CD8-positive, alpha-beta memory T cell (primary cell): ENCODE data around the gene CAND2. TPM values are rescaled to one million over a fixed set of nuclear protein-coding genes. Genes with fewer than 3 reads are reported as not detected.

Experiments
- CTCF ChIA-PET: fragments of 350-600 bp; sonication (Branson Sonifier 250); formaldehyde crosslinking; loops from one replicate; lab custom pipeline; 2021; ENCODE audit warnings: antibody characterized with exemption; lab: Charles Lee
- POLR2A ChIA-PET: fragments of 350-600 bp; sonication (Branson Sonifier 250); formaldehyde crosslinking; loops from one replicate; lab custom pipeline; 2021; ENCODE audit warnings: antibody characterized with exemption; lab: Charles Lee
- DNase-seq, 5 donors: peaks; one replicate each; pipeline versions ENCODE4 v3.0.0 to v3.0.0-alpha.2; 2020 to 2022; ENCODE audit warnings: mixed read lengths in 1 of 5
- H3K27ac ChIP-seq: one replicate; pipeline ENCODE4 v1.7.0; 2013; ENCODE audit warnings: low read depth, mild to moderate bottlenecking, low read length, moderate library complexity
- H3K27me3 ChIP-seq: 2 replicates; pipeline ENCODE4 v1.7.0; 2013; ENCODE audit warnings: low read length, mild to moderate bottlenecking; ENCODE audit not compliant: insufficient read depth, poor library complexity, severe bottlenecking
- H3K36me3 ChIP-seq: 2 replicates; pipeline ENCODE4 v1.7.0; 2013; ENCODE audit warnings: mild to moderate bottlenecking, low read length, moderate library complexity; ENCODE audit not compliant: insufficient read depth
- H3K4me1 ChIP-seq: 2 replicates; pipeline ENCODE4 v1.7.0; 2013; ENCODE audit warnings: mild to moderate bottlenecking, low read length, moderate library complexity; ENCODE audit not compliant: insufficient read depth
- H3K4me3 ChIP-seq: 2 replicates; pipeline ENCODE4 v1.7.0; 2013; ENCODE audit warnings: mild to moderate bottlenecking, low read length
- H3K9me3 ChIP-seq: 2 replicates; pipeline ENCODE4 v1.7.0; 2013; ENCODE audit warnings: mild to moderate bottlenecking, low read length
- H3K27ac Mint-ChIP-seq, 8 donors: one replicate each; pipeline ENCODE4 v1.8.0; 2020 to 2021; ENCODE audit warnings: mixed read lengths in 8 of 8, mild to moderate bottlenecking in 6 of 8, inconsistent platforms in 3 of 8, moderate library complexity in 3 of 8
- H3K27me3 Mint-ChIP-seq, 2 donors: one replicate each; pipeline ENCODE4 v1.8.0; 2020 to 2021; ENCODE audit warnings: mixed read lengths in 2 of 2, mild to moderate bottlenecking in 1 of 2, moderate library complexity in 1 of 2
- H3K36me3 Mint-ChIP-seq, 3 donors: one replicate each; pipeline ENCODE4 v1.8.0; 2020 to 2021; ENCODE audit warnings: mixed read lengths in 3 of 3, inconsistent platforms in 1 of 3, mild to moderate bottlenecking in 1 of 3
- H3K4me1 Mint-ChIP-seq, 3 donors: one replicate each; pipeline ENCODE4 v1.8.0; 2020 to 2021; ENCODE audit warnings: mixed read lengths in 3 of 3, inconsistent platforms in 1 of 3, mild to moderate bottlenecking in 1 of 3
- H3K4me3 Mint-ChIP-seq, 7 donors: one replicate each; pipeline ENCODE4 v1.8.0; 2020 to 2021; ENCODE audit warnings: mixed read lengths in 7 of 7, mild to moderate bottlenecking in 6 of 7, moderate library complexity in 4 of 7, inconsistent platforms in 2 of 7
- H3K9me3 Mint-ChIP-seq, 5 donors: one replicate each; pipeline ENCODE4 v1.8.0; 2020 to 2022; ENCODE audit warnings: mixed read lengths in 5 of 5, mild to moderate bottlenecking in 3 of 5, moderate library complexity in 2 of 5, inconsistent platforms in 1 of 5
- polyA plus RNA-seq: library from polyadenylated mRNA; unstranded; fragments of 300-500 nt; fragmentation: Illumina TruSeq; gene quantifications from one replicate; pipeline ENCODE4 v1.2.3, GENCODE V29; 2021
- total RNA-seq, 2 experiments: library from RNA; stranded (reverse); gene quantifications; one replicate each; pipeline ENCODE4 v1.2.3, GENCODE V29; 2021

Gene CAND2
- total and polyA plus RNA-seq, 3 experiments from 2014 or later: 1.0 to 2.1 (median 1.1) TPM

DNA sequence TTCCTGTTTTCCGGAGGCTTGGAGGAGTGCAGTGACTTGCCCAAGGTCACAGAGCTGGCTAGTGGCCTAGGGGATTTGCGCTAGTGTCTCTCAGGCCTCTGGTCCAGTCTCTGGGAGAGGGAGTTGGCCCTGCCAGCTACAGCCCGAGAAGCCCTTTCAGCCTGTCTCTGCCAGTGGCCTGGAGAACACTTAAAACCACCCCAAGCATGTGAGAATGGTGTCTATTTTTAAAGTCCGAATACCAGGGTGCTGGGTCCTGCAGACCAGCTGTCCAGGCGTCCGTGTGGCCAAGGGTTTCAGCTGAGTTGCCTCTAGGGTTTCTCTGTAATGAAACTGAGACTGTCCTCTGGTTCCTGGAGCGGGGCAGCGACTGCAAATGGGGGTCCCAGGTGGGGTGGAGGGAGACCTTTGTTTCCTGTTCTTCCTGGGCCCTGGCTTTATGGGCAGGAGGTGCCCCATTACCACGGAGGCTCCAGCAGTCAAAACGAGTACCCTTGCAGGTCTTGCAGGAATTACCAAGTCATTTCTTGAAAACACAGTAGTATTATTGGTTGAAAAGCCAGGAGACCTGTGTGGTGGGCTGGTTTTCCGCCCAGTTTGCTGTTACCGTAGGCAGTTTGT is 2.2 kb downstream of the CAND2 start:
- Mint-ChIP-seq H3K4me3 (peak overlapping the region in 2 of 7 donors; percentile 65 to 82), H3K27ac (peak overlapping the region in 2 of 8 donors; percentile 24 to 63), H3K27me3 (peaks cover 11 to 19% of the 10 kb centered on the region in 2 donors), H3K4me1 (peaks cover 8 to 23% (median 8%) of the 10 kb centered on the region in 3 donors), H3K36me3 (no peaks in the 10 kb centered on the region), H3K9me3 (peaks cover 0 to 2% (median 0%) of the 10 kb centered on the region in 5 donors)
- ChIA-PET POLR2A (interaction anchor here (1.4 kb wide), 1 partner anchor 11 kb away, joined by 4 read pairs; no protein-coding TSS in a partner anchor), CTCF (interaction anchor here (1.1 to 4.7 kb wide), 4 partner anchors 11 to 82 kb away, joined by 3 to 38 read pairs (median 17); partner anchors contain the start of gene RPL32)
- Histone ChIP-seq H3K4me3 (no peak overlapping the region), H3K36me3 (no peaks in the 10 kb centered on the region), H3K9me3 (no peaks in the 10 kb centered on the region), H3K4me1 (peaks cover 6% of the 10 kb centered on the region), H3K27ac (no peak overlapping the region), H3K27me3 (peaks cover 5% of the 10 kb centered on the region)
- DNase-seq: no peak

DNA sequence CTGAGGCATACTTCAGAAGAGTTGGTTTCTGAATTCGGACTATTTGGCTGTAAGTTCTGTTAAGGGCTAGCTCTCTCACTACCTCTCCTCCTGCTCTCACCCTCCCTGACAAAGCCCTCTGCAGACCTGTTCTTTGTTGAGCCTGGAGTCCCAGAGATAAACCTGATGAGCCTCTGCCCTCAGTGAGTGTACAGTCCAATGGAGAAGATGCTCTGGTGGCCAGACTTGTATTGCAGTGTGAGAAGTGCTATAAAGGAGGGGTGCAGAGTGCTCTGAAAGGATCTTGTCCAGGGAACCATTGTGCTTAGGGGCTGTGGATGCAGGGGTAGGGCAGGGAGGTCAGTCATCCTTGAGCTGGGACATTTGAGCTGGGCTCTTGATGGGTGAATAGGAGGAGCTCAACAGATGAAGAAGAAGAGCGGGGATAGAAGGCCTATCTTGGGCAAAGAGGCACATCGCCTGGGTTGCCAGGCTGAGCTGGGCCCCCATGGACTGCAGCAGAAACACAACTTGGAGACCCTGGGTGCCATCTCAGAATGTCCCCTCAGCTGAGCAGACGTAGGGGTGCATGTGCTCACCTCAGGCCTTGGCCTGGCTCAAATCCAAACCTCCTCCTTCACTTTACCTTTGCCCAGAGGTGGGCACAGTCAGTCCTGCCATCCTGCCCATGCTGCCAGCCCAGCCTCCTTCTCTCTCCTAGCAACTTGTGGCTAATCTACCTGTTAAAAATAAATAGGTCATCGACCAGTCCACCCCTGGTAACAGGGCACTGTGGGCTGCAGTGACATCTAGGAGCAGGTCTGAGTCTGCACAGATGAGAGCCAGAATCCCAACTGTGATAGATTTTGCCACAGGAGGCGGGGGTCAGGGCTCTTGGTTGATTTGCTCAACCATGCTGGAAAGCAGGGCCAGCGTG is 3.3 kb downstream of the CAND2 start:
- Mint-ChIP-seq H3K9me3 (peaks cover 0 to 2% (median 0%) of the 10 kb centered on the region in 5 donors), H3K4me1 (peaks cover 8 to 23% (median 8%) of the 10 kb centered on the region in 3 donors), H3K36me3 (no peaks in the 10 kb centered on the region), H3K27me3 (peaks cover 9 to 19% of the 10 kb centered on the region in 2 donors), H3K27ac (peak overlapping the region in 2 of 8 donors; percentile 1 to 72), H3K4me3 (no peak overlapping the region)
- Histone ChIP-seq H3K27me3 (peaks cover 5% of the 10 kb centered on the region), H3K27ac (no peak overlapping the region), H3K4me3 (no peak overlapping the region), H3K4me1 (peaks cover 6% of the 10 kb centered on the region), H3K36me3 (no peaks in the 10 kb centered on the region), H3K9me3 (no peaks in the 10 kb centered on the region)
- POLR2A ChIA-PET: interaction anchor here (1.4 kb wide), 1 partner anchor 10 kb away, joined by 4 read pairs; no protein-coding TSS in a partner anchor
- CTCF ChIA-PET: interaction anchor here (1.0 to 4.7 kb wide), 4 partner anchors 11 to 92 kb away, joined by 3 to 38 read pairs (median 12); no protein-coding TSS in a partner anchor
- DNase-seq: no peak

DNA sequence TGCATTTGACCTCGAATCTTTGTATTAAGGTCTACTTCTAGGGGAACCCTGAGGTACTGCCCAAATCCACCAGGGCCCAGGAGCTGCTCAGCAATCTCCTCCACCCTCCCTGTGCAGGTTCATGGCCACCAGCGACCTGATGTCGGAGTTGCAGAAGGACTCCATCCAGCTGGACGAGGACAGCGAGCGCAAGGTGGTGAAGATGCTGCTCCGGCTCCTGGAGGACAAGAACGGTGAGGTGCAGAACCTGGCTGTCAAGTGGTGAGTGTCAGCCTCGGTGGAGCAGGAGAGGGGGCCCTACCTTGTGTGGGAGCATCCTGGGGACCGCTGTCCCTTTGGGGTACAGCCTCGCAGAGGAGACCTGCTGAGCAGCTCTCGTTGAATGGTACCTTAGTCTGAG is 6.9 kb downstream of the CAND2 start:
- no peaks in the 10 kb centered on the region for H3K9me3 Mint-ChIP-seq

DNA sequence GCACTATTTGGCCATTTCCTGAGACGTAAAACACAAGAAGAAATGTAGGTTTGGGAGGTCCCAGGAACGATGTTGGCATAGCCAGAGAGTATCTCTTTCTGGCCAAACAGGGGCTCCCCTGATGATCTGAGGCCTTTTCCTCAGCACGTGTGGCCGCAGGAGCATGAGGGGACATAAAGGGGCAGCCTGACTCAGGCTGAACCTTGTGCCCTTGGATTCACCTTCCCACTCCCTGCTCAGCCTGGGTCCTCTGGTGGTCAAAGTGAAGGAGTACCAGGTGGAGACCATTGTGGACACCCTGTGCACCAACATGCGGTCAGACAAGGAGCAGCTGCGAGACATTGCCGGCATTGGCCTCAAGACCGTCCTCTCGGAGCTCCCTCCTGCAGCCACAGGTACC is 10.6 kb downstream of the CAND2 start:
- ChIA-PET CTCF (interaction anchor here (1.7 to 8.0 kb wide), 2 partner anchors 11 to 19 kb away, joined by 4 to 58 read pairs; partner anchors contain the start of gene CAND2), POLR2A (no interaction called here)
- no peaks in the 10 kb centered on the region for H3K36me3 Mint-ChIP-seq

More for the DNA sequence above, 6.9 kb downstream of the CAND2 start:
- H3K4me1 Mint-ChIP-seq: no peaks in the 10 kb centered on the region
- H3K27ac Mint-ChIP-seq: no peak overlapping the region
- peaks cover 0 to 2% of the 10 kb centered on the region in 2 donors for H3K27me3 Mint-ChIP-seq
- H3K4me1 ChIP-seq: no peaks in the 10 kb centered on the region
- H3K4me3 Mint-ChIP-seq: no peak overlapping the region
- H3K27ac ChIP-seq: no peak overlapping the region
- CTCF ChIA-PET: no interaction called here
- H3K4me3 ChIP-seq: no peak overlapping the region
- no peaks in the 10 kb centered on the region for H3K36me3 Mint-ChIP-seq
- DNase-seq: no peak
- H3K36me3 ChIP-seq: no peaks in the 10 kb centered on the region
- no peaks in the 10 kb centered on the region for H3K27me3 ChIP-seq
- no peaks in the 10 kb centered on the region for H3K9me3 ChIP-seq
- POLR2A ChIA-PET: no interaction called here

DNA sequence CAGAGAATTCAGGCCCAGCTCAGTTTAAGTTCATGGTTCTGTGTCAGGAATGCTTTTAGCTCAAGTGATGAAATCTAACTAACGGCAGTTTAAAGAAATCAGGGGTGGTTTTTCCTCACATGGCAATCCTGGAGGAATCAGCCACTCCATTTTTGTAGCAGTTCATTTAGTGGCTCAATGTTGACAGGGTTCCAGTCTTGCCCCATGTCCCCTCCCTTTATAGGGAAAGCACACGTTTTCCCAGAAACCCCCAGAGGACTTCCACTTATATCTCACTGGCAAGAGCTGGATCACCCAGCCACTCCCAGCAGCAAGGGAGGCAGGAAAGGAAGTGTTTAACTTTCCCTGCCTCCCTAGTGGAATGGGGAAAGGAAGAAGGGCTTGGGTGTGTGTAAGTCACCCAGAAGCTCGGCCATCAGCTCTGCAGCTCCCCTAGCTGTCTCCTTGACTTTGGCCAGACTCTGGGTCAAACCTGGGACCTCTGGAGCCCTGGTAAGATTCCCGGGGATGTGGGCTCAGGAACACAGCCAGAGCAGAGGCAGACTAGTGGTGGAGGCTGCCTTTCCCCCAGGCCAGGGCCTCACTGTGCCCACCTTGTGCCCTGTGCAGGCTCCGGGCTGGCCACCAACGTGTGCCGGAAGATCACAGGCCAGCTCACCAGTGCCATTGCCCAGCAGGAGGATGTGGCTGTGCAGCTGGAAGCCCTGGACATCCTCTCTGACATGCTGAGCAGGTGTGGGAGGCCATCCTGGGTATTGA is 11.3 kb downstream of the CAND2 start:
- no peaks in the 10 kb centered on the region for H3K9me3 Mint-ChIP-seq
- H3K27me3 Mint-ChIP-seq: no peaks in the 10 kb centered on the region
- no peak for DNase-seq
- POLR2A ChIA-PET: no interaction called here
- H3K36me3 Mint-ChIP-seq: no peaks in the 10 kb centered on the region
- no peaks in the 10 kb centered on the region for H3K9me3 ChIP-seq
- no peak overlapping the region for H3K27ac ChIP-seq
- no peak overlapping the region for H3K27ac Mint-ChIP-seq
- peak overlapping the region in 1 of 7 donors; percentile 23 for H3K4me3 Mint-ChIP-seq
- H3K4me3 ChIP-seq: no peak overlapping the region
- CTCF ChIA-PET: interaction anchor here (1.3 to 8.0 kb wide), 4 partner anchors 11 to 32 kb away, joined by 4 to 75 read pairs (median 31); partner anchors contain the start of genes CAND2 and RPL32
- peaks cover 10 to 14% (median 12%) of the 10 kb centered on the region in 3 donors for H3K4me1 Mint-ChIP-seq
- H3K4me1 ChIP-seq: peaks cover 6% of the 10 kb centered on the region
- H3K36me3 ChIP-seq: no peaks in the 10 kb centered on the region
- H3K27me3 ChIP-seq: no peaks in the 10 kb centered on the region

More for the DNA sequence above, 10.6 kb downstream of the CAND2 start:
- no peak overlapping the region for H3K27ac Mint-ChIP-seq
- no peak overlapping the region for H3K27ac ChIP-seq
- no peaks in the 10 kb centered on the region for H3K27me3 Mint-ChIP-seq
- H3K36me3 ChIP-seq: no peaks in the 10 kb centered on the region
- no peaks in the 10 kb centered on the region for H3K27me3 ChIP-seq
- H3K4me1 ChIP-seq: peaks cover 6% of the 10 kb centered on the region
- H3K4me1 Mint-ChIP-seq: peaks cover 10 to 14% (median 12%) of the 10 kb centered on the region in 3 donors
- DNase-seq: no peak
- H3K4me3 ChIP-seq: no peak overlapping the region
- no peaks in the 10 kb centered on the region for H3K9me3 ChIP-seq
- no peaks in the 10 kb centered on the region for H3K9me3 Mint-ChIP-seq
- no peak overlapping the region for H3K4me3 Mint-ChIP-seq

DNA sequence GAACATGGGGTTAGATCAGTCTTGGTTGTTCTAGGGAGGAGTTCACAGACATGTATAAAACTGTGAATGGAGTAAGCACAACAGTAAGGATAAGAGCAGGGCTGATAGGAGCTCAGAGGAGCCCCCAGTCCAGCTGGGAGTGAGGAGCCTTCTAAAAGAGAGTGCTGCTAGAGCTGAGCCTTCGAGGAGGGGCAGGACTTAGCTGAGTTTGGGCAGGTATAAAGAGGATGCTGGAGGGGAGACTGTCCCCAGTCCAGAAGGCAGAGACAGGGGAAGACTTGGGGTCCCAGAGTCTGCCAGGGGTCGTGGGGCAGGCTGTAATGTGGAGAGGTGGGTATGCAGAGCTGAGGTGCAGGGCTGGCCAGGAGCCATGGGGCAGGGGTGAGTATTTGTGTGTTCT is 12.1 kb downstream of the CAND2 start:
- Histone ChIP-seq H3K27me3 (no peaks in the 10 kb centered on the region), H3K9me3 (no peaks in the 10 kb centered on the region), H3K27ac (no peak overlapping the region), H3K4me1 (peaks cover 6% of the 10 kb centered on the region), H3K36me3 (no peaks in the 10 kb centered on the region), H3K4me3 (no peak overlapping the region)
- peak overlapping the region in 5 of 8 donors; percentile 1 to 68 (median 48) for H3K27ac Mint-ChIP-seq
- no peaks in the 10 kb centered on the region for H3K9me3 Mint-ChIP-seq
- ChIA-PET CTCF (interaction anchor here (1.1 to 8.0 kb wide), 6 partner anchors 12 to 34 kb away, joined by 3 to 75 read pairs (median 6); partner anchors contain the start of genes CAND2 and RPL32), POLR2A (interaction anchor here (3.2 kb wide), 1 partner anchor 33 kb away, joined by 23 read pairs; the partner anchor contains the start of gene RPL32)
- H3K27me3 Mint-ChIP-seq: no peaks in the 10 kb centered on the region
- peak overlapping the region in 6 of 7 donors; percentile 33 to 79 (median 71) for H3K4me3 Mint-ChIP-seq
- no peak for DNase-seq
- no peaks in the 10 kb centered on the region for H3K36me3 Mint-ChIP-seq
- H3K4me1 Mint-ChIP-seq: peaks cover 10 to 14% (median 12%) of the 10 kb centered on the region in 3 donors

DNA sequence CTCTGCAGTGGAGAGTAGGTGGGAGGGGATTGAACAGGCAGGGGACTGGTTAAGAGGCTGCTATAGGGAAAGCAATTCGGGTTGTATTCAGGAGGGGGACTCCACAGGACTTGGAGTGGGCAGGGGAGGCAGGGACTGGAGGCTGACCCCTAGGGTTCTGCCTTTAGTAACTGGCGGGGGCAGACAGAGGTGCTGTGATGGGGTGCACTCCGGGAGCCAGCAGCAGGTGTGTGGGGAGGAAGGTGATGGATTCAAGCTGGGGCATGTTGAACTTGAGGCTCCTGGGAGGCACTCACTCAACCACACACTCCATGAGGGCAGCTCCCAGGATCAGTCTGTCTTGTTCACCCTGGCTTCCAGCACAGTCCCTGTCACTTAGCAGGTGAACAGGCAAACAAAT is 12.5 kb downstream of the CAND2 start:
- H3K27me3 ChIP-seq: no peaks in the 10 kb centered on the region
- Mint-ChIP-seq H3K27me3 (no peaks in the 10 kb centered on the region), H3K36me3 (no peaks in the 10 kb centered on the region), H3K9me3 (no peaks in the 10 kb centered on the region), H3K27ac (peak overlapping the region in 5 of 8 donors; percentile 14 to 68 (median 39)), H3K4me1 (peaks cover 10 to 14% (median 12%) of the 10 kb centered on the region in 3 donors), H3K4me3 (peak overlapping the region; percentile 58 to 83 (median 72))
- POLR2A ChIA-PET: interaction anchor here (1.2 to 3.2 kb wide), 2 partner anchors 32 to 1842 kb away, joined by 3 to 23 read pairs; partner anchors contain the start of gene RPL32
- H3K4me3 ChIP-seq: no peak overlapping the region
- peaks cover 6% of the 10 kb centered on the region for H3K4me1 ChIP-seq
- no peak overlapping the region for H3K27ac ChIP-seq
- no peaks in the 10 kb centered on the region for H3K36me3 ChIP-seq
- no peaks in the 10 kb centered on the region for H3K9me3 ChIP-seq
- CTCF ChIA-PET: interaction anchor here (1.1 to 8.0 kb wide), 6 partner anchors 13 to 34 kb away, joined by 3 to 75 read pairs (median 19); partner anchors contain the start of genes CAND2 and RPL32
- no peak for DNase-seq
